T-helper 2 cell (primary cell): ENCODE data around the gene SCN8A.
A peak's percentile ranks its signal among the peaks of the same experiment; 100 is the strongest.
"Not testable (repeated sequence)": the region's sequence is repeated elsewhere in the genome, so short reads cannot be mapped to it uniquely, and the experiment has no call there.

ENCODE experiments used
- DNase-seq, 5 experiments: peaks; one replicate each; pipeline versions ENCODE4 v3.0.0 to v3.0.0-alpha.2; 2012 to 2022

Gene SCN8A

GRCh38 chr12:51625370-51625769, 34.3 kb downstream of the SCN8A start:
- no peak for DNase-seq

GRCh38 chr12:51626115-51626514, 35.1 kb downstream of the SCN8A start:
- DNase-seq, result no peak

- DNase-seq, result no peak
Measured at GRCh38 chr12:51626629-51627028, 35.6 kb downstream of the SCN8A start.

- no peak for DNase-seq
Measured at GRCh38 chr12:51630256-51630880, 39.3 kb downstream of the SCN8A start.

GRCh38 chr12:51630986-51631385, 40.0 kb downstream of the SCN8A start:
- DNase-seq, result no peak

- no peak for DNase-seq
Measured at GRCh38 chr12:51631591-51631990, 40.6 kb downstream of the SCN8A start.

- no peak for DNase-seq
Measured at GRCh38 chr12:51632623-51633022, 41.6 kb downstream of the SCN8A start.

GRCh38 chr12:51635346-51635745, 44.3 kb downstream of the SCN8A start:
- DNase-seq, result no peak

- DNase-seq, result no peak
Measured at GRCh38 chr12:51636581-51636980, 45.5 kb downstream of the SCN8A start.

GRCh38 chr12:51636986-51637385, 46.0 kb downstream of the SCN8A start:
- no peak for DNase-seq

- DNase-seq, result peak in 1 of 5 experiments; percentile 3
Measured at GRCh38 chr12:51639361-51639760, 48.3 kb downstream of the SCN8A start.

- DNase-seq, result no peak
Measured at GRCh38 chr12:51642286-51642685, 51.3 kb downstream of the SCN8A start.

- DNase-seq, result no peak
Measured at GRCh38 chr12:51643951-51644350, 52.9 kb downstream of the SCN8A start.

- not testable (repeated sequence) for DNase-seq
Measured at GRCh38 chr12:51644691-51645090, 53.7 kb downstream of the SCN8A start.

- no peak for DNase-seq
Measured at GRCh38 chr12:51645961-51646360, 54.9 kb downstream of the SCN8A start.

GRCh38 chr12:51647647-51648046, 56.6 kb downstream of the SCN8A start:
- no peak for DNase-seq

GRCh38 chr12:51653431-51653830, 62.4 kb downstream of the SCN8A start:
- no peak for DNase-seq

- no peak for DNase-seq
Measured at GRCh38 chr12:51661199-51661598, 70.2 kb downstream of the SCN8A start.

- no peak for DNase-seq
Measured at GRCh38 chr12:51661836-51662235, 70.8 kb downstream of the SCN8A start.

- DNase-seq, result no peak
Measured at GRCh38 chr12:51662728-51663154, 71.7 kb downstream of the SCN8A start.

GRCh38 chr12:51663390-51663789, 72.4 kb downstream of the SCN8A start:
- no peak for DNase-seq

GRCh38 chr12:51666696-51667095, 75.7 kb downstream of the SCN8A start:
- no peak for DNase-seq

- DNase-seq, result no peak
Measured at GRCh38 chr12:51667269-51667668, 76.2 kb downstream of the SCN8A start.

GRCh38 chr12:51669271-51669670, 78.2 kb downstream of the SCN8A start:
- no peak for DNase-seq

- no peak for DNase-seq
Measured at GRCh38 chr12:51669996-51670395, 79.0 kb downstream of the SCN8A start.
